HL-60 (cell line): Measurements from ENCODE around the gene DMGDH.

ENCODE experiments used
- DNase-seq, 2 experiments: peaks; one replicate each; pipeline ENCODE4 v3.0.0-alpha.2; 2010 to 2020; ENCODE audit warnings: low read depth in 1 of 2, low spot score in 1 of 2
- H3K27ac ChIP-seq: fragments of 250-450 bp; sonication (Bioruptor Pico); replicated peaks from 2 replicates; pipeline ENCODE4 v1.5.1; 2020; ENCODE audit warnings: mild to moderate bottlenecking, moderate library complexity
- H3K27me3 ChIP-seq: fragments of 250-450 bp; sonication (Bioruptor Pico); 2 replicates; pipeline ENCODE4 v1.5.1; 2021; ENCODE audit warnings: mild to moderate bottlenecking, moderate library complexity; ENCODE audit not compliant: insufficient read depth, poor library complexity, severe bottlenecking
- H3K4me3 ChIP-seq: replicated peaks from 2 replicates; pipeline ENCODE4 v1.5.1; 2011; ENCODE audit warnings: mild to moderate bottlenecking, control low read depth, low read length; ENCODE audit not compliant: insufficient read depth
- GABPA ChIP-seq: IDR thresholded peaks from 2 replicates; pipeline ENCODE4 v1.6.1; 2012; ENCODE audit warnings: low read depth
- POLR2AphosphoS5 ChIP-seq: IDR thresholded peaks from 2 replicates; pipeline ENCODE4 v1.6.1; 2012; ENCODE audit warnings: low read depth
- SPI1 ChIP-seq: IDR thresholded peaks from 2 replicates; pipeline ENCODE4 v1.6.1; 2012; ENCODE audit warnings: low read depth, mild to moderate bottlenecking, borderline replicate concordance
- TF ChIP-seq, protein P1 (sequence below): IDR thresholded peaks from 2 replicates; pipeline ENCODE4 v1.6.1; 2012; ENCODE audit warnings: low read depth; ENCODE audit not compliant: insufficient replicate concordance
- TF ChIP-seq, protein P2 (sequence below): IDR thresholded peaks from one replicate; pipeline ENCODE4 v1.5.1; 2011; ENCODE audit warnings: low read length, control low read depth, inconsistent platforms; ENCODE audit not compliant: insufficient read depth

DMGDH gene

DNA sequence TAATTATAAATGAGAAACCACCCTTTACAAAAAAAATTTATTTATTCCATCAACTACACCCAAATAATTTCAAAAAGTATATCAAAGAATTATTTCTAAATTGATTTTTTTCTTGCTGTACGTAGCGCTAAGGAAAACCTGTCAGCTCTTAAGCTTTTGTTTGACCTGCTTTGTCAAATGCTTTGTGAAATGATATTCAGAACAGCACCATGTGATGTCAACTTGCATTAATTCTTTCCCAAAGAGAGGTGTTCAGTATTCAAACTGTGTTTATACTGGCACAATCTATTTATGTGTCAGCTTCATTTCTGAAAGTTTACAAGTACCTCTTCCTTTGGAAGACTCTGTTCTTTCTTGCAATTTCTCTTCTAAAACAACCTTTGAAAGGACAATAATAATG is 72.4 kb downstream of the DMGDH start:
- no peak for TF ChIP-seq SPI1
- TF ChIP-seq POLR2AphosphoS5: no peak
- TF ChIP-seq, protein P1, sequence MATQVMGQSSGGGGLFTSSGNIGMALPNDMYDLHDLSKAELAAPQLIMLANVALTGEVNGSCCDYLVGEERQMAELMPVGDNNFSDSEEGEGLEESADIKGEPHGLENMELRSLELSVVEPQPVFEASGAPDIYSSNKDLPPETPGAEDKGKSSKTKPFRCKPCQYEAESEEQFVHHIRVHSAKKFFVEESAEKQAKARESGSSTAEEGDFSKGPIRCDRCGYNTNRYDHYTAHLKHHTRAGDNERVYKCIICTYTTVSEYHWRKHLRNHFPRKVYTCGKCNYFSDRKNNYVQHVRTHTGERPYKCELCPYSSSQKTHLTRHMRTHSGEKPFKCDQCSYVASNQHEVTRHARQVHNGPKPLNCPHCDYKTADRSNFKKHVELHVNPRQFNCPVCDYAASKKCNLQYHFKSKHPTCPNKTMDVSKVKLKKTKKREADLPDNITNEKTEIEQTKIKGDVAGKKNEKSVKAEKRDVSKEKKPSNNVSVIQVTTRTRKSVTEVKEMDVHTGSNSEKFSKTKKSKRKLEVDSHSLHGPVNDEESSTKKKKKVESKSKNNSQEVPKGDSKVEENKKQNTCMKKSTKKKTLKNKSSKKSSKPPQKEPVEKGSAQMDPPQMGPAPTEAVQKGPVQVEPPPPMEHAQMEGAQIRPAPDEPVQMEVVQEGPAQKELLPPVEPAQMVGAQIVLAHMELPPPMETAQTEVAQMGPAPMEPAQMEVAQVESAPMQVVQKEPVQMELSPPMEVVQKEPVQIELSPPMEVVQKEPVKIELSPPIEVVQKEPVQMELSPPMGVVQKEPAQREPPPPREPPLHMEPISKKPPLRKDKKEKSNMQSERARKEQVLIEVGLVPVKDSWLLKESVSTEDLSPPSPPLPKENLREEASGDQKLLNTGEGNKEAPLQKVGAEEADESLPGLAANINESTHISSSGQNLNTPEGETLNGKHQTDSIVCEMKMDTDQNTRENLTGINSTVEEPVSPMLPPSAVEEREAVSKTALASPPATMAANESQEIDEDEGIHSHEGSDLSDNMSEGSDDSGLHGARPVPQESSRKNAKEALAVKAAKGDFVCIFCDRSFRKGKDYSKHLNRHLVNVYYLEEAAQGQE: no peak
- TF ChIP-seq GABPA: no peak
- TF ChIP-seq, protein P2, sequence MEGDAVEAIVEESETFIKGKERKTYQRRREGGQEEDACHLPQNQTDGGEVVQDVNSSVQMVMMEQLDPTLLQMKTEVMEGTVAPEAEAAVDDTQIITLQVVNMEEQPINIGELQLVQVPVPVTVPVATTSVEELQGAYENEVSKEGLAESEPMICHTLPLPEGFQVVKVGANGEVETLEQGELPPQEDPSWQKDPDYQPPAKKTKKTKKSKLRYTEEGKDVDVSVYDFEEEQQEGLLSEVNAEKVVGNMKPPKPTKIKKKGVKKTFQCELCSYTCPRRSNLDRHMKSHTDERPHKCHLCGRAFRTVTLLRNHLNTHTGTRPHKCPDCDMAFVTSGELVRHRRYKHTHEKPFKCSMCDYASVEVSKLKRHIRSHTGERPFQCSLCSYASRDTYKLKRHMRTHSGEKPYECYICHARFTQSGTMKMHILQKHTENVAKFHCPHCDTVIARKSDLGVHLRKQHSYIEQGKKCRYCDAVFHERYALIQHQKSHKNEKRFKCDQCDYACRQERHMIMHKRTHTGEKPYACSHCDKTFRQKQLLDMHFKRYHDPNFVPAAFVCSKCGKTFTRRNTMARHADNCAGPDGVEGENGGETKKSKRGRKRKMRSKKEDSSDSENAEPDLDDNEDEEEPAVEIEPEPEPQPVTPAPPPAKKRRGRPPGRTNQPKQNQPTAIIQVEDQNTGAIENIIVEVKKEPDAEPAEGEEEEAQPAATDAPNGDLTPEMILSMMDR: no peak
- Histone ChIP-seq H3K27ac (no peak overlapping the region), H3K27me3 (no peaks in the 10 kb centered on the region), H3K4me3 (no peak overlapping the region)
- no peak for DNase-seq

DNA sequence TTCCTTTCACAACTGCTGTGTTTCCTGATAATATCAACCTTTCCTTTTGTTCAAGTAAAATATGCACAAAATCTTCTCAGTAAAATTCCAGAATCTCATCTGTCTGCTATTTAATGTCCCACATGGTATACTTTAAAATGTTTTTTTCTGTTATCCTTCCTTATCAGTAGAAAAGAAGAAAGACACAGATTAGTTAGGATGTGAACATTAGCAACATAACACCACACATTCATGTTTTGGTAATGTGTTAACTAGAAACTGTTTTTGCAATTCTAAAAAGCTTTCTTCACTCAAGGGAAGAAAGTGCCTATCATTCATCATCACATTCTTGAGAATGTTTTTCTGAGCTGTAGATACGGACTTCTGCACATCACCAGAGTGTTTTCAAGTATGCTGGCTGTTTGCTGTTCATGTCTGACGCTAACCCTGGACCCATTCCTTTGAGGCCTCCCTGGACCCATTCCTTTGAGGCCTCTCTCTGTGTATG is 73.9 kb downstream of the DMGDH start:
- no peak for DNase-seq
- Histone ChIP-seq H3K27me3 (no peaks in the 10 kb centered on the region), H3K4me3 (no peak overlapping the region), H3K27ac (no peak overlapping the region)
- TF ChIP-seq SPI1 (no peak), POLR2AphosphoS5 (no peak), GABPA (no peak)
- TF ChIP-seq, protein P1: no peak
- TF ChIP-seq, protein P2: no peak

DNA sequence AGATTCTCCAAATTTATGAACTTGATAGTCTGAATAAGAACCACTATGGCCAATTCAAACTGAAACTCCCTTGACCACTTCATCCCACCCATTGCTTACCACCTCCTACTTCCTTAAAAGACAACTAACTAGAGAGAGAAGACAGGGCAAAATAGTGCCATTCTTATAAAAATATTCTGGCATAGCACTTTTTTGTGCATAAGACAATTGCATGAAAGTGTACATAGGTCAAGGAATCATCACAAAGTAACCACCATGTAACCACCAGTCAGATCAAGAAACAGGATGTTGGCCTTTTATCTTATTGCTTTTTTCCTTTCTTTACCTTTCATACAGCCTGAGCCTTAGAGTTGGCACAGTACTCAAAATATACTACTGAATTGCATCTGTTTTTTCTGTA is 76.3 kb downstream of the DMGDH start:
- no peaks in the 10 kb centered on the region for H3K27me3 ChIP-seq
- no peak for TF ChIP-seq SPI1
- TF ChIP-seq, protein P1: no peak
- TF ChIP-seq GABPA: no peak
- TF ChIP-seq, protein P2: no peak
- TF ChIP-seq POLR2AphosphoS5: no peak
- no peak overlapping the region for H3K4me3 ChIP-seq
- no peak overlapping the region for H3K27ac ChIP-seq
- no peak for DNase-seq
